ENCODE data around the gene SRGAP1. TPM values are rescaled to one million over a fixed set of nuclear protein-coding genes. Genes with fewer than 3 reads are reported as not detected.
A peak's percentile ranks its signal among the peaks of the same experiment; 100 is the strongest.

SRGAP1 gene
- total RNA-seq, 1 experiment from 2014 or later: 26.8 TPM

DNA sequence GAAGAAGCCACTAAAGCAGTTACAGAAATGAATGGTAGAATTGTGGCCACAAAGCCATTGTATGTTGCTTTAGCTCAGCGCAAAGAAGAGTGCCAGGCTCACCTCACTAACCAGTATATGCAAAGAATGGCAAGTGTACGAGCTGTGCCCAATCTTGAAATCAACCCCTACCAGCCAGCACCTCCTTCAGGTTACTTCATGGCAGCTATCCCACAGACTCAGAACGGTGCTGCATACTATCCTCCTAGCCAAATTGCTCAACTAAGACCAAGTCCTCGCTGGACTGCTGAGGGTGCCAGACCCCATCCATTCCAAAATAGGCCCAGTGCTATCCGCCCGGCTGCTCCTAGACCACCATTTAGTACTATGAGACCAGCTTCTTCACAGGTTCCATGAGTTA lies 21.5 kb upstream of the SRGAP1 start:
- Histone ChIP-seq H3K4me1 (ENCODE audit: control insufficient read depth, insufficient read depth, low read length) (no peaks in the 10 kb centered on the region), H3K9me3 (ENCODE audit: control insufficient read depth, insufficient read depth, low read depth, low read length) (no peaks in the 10 kb centered on the region), H3K36me3 (ENCODE audit: control insufficient read depth, insufficient read depth, low read length) (no peaks in the 10 kb centered on the region), H3K4me3 (ENCODE audit: low read depth in 2 of 2, low read length in 2 of 2) (no peak overlapping the region), H3K27ac (ENCODE audit: low read length) (no peak overlapping the region), H3K27me3 (ENCODE audit: control insufficient read depth, insufficient read depth, low read length) (no peaks in the 10 kb centered on the region)
- intact Hi-C loops (cut with micrococcal nuclease; ENCODE audit: unreplicated experiment) (no loop called here), in situ Hi-C loops (cut with HindIII; ENCODE audit: low pct_unique_long_range_greater_than_20kb, low sequenced_read_pairs) (no loop called here)
- DNase-seq (ENCODE audit: low read depth, low spot score) (no peak), ATAC-seq (no peak)
- BruUV-seq (replicated peaks): no TSS peak
- ChIA-PET CTCF (no interaction called here), POLR2A (no interaction called here)
- TF ChIP-seq, protein P1, sequence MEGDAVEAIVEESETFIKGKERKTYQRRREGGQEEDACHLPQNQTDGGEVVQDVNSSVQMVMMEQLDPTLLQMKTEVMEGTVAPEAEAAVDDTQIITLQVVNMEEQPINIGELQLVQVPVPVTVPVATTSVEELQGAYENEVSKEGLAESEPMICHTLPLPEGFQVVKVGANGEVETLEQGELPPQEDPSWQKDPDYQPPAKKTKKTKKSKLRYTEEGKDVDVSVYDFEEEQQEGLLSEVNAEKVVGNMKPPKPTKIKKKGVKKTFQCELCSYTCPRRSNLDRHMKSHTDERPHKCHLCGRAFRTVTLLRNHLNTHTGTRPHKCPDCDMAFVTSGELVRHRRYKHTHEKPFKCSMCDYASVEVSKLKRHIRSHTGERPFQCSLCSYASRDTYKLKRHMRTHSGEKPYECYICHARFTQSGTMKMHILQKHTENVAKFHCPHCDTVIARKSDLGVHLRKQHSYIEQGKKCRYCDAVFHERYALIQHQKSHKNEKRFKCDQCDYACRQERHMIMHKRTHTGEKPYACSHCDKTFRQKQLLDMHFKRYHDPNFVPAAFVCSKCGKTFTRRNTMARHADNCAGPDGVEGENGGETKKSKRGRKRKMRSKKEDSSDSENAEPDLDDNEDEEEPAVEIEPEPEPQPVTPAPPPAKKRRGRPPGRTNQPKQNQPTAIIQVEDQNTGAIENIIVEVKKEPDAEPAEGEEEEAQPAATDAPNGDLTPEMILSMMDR (IDR thresholded peaks at IDR 0.05): no peak
- TF ChIP-seq POLR2AphosphoS5 (IDR thresholded peaks at IDR 0.05; ENCODE audit: low read depth, low read length) (no peak), TCF7L2 (IDR thresholded peaks at IDR 0.05; ENCODE audit: low read depth, low read length) (no peak), SIN3A (IDR thresholded peaks at IDR 0.05; ENCODE audit: borderline replicate concordance, insufficient read depth, low read depth, low read length) (no peak)
- TF ChIP-seq, protein P2, sequence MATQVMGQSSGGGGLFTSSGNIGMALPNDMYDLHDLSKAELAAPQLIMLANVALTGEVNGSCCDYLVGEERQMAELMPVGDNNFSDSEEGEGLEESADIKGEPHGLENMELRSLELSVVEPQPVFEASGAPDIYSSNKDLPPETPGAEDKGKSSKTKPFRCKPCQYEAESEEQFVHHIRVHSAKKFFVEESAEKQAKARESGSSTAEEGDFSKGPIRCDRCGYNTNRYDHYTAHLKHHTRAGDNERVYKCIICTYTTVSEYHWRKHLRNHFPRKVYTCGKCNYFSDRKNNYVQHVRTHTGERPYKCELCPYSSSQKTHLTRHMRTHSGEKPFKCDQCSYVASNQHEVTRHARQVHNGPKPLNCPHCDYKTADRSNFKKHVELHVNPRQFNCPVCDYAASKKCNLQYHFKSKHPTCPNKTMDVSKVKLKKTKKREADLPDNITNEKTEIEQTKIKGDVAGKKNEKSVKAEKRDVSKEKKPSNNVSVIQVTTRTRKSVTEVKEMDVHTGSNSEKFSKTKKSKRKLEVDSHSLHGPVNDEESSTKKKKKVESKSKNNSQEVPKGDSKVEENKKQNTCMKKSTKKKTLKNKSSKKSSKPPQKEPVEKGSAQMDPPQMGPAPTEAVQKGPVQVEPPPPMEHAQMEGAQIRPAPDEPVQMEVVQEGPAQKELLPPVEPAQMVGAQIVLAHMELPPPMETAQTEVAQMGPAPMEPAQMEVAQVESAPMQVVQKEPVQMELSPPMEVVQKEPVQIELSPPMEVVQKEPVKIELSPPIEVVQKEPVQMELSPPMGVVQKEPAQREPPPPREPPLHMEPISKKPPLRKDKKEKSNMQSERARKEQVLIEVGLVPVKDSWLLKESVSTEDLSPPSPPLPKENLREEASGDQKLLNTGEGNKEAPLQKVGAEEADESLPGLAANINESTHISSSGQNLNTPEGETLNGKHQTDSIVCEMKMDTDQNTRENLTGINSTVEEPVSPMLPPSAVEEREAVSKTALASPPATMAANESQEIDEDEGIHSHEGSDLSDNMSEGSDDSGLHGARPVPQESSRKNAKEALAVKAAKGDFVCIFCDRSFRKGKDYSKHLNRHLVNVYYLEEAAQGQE (IDR thresholded peaks at IDR 0.05; ENCODE audit: insufficient read depth in 1 of 2, low read depth in 2 of 2, low read length in 1 of 2): no peak

DNA sequence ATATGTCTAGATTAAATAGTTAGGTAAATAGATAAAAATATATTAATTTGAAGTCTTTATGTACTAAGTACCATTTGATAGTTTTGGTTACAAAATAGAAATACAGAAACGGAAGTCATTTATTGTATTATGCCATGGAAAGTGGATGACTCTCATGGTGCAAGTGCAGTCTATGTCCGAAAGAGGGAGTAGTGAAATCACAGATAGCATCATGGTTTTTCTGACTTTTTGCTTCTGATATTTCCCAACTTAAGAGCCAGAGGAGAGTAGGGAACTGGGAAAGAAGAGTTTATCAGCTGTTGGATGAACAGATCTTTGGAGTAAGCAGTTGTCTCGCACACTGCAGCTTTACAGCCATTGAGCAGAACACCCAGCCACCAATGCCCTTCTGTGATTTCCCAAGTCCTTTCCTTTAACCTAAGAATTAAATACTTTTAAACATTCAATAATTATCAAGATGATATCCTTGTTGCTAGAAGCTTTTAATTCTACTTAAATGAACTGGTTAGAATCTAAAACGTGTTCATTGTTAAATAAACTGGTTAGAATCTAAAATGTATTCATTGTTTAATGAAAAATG lies 18.4 kb upstream of the SRGAP1 start:
- DNase-seq (ENCODE audit: low read depth, low spot score) (no peak), ATAC-seq (peak; percentile 82)
- no TSS peak for BruUV-seq (replicated peaks)
- H3K27me3 ChIP-seq (ENCODE audit: control insufficient read depth, insufficient read depth, low read length): no peaks in the 10 kb centered on the region
- H3K27ac ChIP-seq (ENCODE audit: low read length): no peak overlapping the region
- no peak for TF ChIP-seq TCF7L2 (IDR thresholded peaks at IDR 0.05; ENCODE audit: low read depth, low read length)
- no peak for TF ChIP-seq SIN3A (IDR thresholded peaks at IDR 0.05; ENCODE audit: borderline replicate concordance, insufficient read depth, low read depth, low read length)
- TF ChIP-seq, protein P1 (IDR thresholded peaks at IDR 0.05): peak; percentile 86
- intact Hi-C loops (cut with micrococcal nuclease; ENCODE audit: unreplicated experiment) (loop anchor here (1.0 to 5.0 kb wide), 2 partner anchors 430 to 566 kb away; partner anchors contain the start of gene C12orf56), in situ Hi-C loops (cut with HindIII; ENCODE audit: low pct_unique_long_range_greater_than_20kb, low sequenced_read_pairs) (no loop called here)
- no peaks in the 10 kb centered on the region for H3K4me1 ChIP-seq (ENCODE audit: control insufficient read depth, insufficient read depth, low read length)
- no peaks in the 10 kb centered on the region for H3K36me3 ChIP-seq (ENCODE audit: control insufficient read depth, insufficient read depth, low read length)
- no peaks in the 10 kb centered on the region for H3K9me3 ChIP-seq (ENCODE audit: control insufficient read depth, insufficient read depth, low read depth, low read length)
- ChIA-PET CTCF (interaction anchor here (0.5 to 1.2 kb wide), 3 partner anchors 105 to 430 kb away, joined by 4 to 5 read pairs (median 4); no protein-coding TSS in a partner anchor), POLR2A (no interaction called here)
- H3K4me3 ChIP-seq (ENCODE audit: low read depth in 2 of 2, low read length in 2 of 2): no peak overlapping the region
